Cerebellar nuclear complex (tissue), 1 donor: Measurements from ENCODE around the gene C2CD4C.
"Not testable (repeated sequence)": the region's sequence is repeated elsewhere in the genome, so short reads cannot be mapped to it uniquely, and the experiment has no call there.

ENCODE experiments used
- DNase-seq, 2 experiments: peaks; one replicate each; lab custom pipeline; 2025; lab: John Stamatoyannopoulos, UW

C2CD4C gene

DNA sequence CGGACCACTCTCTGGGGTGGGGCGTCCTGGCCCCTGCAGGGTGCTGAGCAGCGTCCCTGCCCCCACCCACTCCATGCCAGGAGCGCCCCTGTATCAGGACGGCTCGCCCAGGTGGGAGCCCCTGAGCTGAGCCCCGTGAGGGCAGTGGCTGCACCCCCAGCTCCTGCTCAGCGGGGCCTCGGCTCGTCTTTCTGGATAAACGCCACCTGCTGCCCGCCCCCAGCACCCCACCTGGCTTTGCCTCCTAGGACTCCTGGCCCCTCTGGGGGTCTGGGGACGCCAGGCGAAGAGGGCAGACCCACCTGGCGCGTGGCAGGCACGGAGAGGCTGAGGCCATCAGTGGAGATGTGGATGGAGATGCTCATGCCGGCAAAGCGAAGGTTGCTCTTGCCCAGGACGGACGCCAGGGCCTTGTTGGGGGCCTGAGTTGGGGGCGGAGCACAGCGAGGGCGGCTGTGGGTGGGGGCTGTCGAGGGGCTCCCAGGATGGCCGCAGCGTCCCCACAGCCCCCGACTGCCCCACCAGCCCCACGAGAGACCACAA, 29.5 kb upstream of the C2CD4C start:
- DNase-seq = no peak

DNA sequence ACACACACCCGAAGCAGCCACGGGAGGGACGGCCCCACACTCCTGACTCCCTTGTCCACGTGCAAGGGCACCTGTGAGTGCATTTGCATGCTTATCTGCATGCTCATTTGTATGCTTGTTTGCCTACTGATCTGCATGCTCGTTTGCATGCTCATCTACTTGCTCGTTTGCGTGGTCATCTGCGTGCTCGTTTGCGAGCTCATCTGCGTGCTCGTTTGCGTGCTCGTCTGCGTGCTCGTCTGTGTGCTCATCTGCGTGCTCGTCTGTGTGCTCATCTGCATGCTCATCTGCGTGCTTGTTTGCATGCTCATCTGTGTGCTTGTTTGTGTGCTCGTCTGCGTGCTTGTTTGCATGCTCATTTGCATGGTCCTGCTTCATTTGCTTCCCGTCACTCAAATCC, 28.1 kb upstream of the C2CD4C start:
- DNase-seq = no peak

DNA sequence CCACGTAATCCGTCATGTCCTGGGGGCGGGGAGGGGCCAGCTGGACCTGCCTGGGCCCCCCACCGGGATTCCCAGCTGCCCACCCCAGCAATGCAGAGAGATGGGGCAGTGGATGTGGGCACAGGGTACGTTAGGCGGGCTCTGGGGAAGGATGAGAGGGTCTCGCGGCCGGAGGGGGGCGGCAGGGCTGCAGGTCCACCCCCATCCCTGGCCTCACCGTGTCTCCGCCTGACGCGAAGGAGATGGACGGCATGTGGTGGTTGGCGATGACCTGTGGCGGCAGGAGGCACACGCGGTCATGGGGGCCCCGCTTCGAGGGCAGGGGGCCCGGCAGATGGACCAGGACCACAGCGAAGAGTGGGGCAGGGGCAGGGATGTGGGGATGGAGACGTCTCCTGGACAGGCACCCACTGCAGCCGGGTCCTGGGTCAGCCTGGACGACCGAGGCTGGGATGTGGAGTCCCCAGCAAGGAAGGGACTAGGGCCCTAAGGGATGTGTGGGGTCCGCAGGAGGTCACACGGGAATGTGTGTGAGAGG, 27.5 kb upstream of the C2CD4C start:
- no peak for DNase-seq

DNA sequence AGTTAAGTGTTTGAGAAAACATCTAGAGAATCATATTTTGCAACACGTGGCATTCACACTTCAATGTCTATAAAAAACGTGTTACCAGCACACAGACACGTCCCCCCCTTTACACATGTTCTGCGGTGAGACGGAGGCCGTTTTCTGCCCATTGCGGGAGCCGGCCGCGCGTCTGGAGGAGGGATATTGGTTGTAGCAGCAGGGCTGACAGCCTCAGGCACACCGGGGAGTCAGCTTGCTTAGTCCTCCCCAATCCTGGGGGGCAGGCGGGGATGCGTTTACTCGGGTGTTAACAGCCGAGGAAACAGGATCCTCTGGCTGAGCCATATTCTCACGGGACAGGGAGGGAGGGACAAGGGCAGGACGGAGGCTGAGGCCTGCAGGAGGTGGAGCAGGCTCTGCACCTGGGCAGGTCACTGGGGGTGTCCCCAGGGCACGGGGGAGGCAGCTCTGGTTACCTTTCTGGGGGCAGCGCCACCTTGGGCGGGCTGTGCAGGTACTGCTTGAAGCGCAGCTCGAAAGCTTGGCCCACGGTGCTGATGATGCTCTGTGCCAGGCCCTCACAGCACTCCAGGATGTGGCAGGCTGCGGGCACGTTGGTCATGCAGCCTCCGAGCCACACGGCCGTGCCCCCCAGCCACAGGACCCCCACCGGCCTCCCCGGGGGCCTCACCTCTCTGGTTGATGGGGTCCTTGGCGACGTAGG, 26.9 kb upstream of the C2CD4C start:
- DNase-seq = no peak

DNA sequence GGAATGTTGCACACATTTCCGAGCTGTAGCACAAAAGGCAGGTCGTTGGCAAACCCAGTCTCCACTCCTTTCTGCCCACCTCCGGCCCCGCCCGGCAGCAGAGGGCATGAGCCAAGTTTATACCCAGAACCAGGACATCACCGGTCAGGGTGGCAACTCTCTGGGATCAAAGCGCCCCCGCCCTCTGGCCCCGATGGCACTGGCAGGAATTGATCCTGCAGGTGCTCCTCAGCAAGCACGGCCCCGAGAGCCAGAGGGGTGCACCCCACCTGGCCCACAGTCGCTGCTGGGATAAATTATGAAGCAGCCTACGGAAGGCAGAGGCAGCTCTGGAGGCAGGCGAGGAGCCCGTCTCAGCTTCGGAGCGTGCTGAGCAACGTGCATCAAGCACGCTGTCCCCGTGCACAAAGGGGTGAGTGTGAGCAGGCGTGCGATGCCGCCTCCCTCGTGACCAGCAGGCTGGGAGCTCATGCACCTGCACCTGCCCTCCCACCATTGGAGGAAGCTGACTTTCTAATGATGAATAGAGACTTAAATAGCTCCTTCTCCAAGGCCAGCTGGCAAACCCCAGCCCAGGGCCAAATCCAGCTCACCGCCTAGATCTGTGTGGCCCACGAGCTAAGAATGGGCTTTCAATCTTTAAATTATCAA, 26.2 kb upstream of the C2CD4C start:
- no peak for DNase-seq

DNA sequence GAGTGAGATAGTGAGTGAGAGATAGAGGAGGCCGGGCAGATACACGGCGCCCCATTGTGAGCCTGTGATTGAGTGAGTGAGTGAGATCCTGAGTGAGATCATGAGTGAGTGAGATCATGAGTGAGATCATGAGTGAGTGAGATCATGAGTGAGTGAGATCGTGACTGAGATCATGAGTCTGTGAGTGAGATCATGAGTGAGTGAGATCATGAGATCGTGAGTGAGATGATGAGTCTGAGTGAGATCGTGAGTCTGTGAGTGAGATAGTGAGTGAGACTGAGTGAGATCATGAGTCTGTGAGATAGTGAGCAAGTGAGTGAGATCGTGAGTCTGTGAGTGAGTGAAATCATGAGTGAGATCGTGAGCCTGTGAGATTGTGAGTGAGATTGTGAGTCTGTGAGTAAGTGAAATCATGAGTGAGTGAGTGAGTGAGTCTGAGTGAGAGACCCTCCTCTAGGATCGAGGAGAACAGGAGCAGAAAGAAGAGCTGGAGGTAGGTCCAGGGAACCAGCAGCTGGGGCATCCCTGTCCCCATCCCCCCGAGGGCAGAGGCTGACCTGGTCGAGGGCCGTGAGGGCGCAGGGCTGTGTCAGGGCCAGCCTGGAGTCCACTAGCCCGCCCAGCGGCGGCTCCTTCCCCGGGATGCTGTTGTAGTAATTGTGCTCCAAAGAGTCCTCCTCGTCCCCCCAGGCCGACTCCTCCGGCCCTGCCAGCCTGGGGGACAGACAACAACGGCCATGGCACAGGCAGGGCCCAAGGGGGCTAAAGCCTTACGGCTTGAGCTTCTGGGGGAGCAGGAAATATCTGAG, 25.4 kb upstream of the C2CD4C start:
- DNase-seq = no peak

DNA sequence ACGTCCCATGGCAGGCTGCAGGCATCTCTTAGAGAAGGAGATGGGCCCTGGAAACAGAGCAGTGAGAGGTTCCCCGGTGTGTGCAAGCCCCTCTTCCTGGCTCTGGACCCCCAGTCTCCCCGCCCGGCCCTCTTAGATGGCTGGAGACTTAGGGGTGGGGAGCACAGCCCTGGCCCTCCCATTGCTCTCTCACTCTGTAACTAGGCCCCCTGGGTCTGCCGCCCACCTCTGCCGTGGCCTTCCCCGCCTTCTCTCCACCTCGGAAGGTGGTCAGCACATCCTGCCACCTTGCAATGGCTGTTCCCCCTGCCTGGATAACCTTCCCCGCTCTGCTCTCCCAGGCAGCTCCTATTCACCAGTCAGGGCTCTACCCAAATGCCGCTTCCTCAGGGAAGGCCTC, 21.8 kb upstream of the C2CD4C start:
- no peak for DNase-seq

DNA sequence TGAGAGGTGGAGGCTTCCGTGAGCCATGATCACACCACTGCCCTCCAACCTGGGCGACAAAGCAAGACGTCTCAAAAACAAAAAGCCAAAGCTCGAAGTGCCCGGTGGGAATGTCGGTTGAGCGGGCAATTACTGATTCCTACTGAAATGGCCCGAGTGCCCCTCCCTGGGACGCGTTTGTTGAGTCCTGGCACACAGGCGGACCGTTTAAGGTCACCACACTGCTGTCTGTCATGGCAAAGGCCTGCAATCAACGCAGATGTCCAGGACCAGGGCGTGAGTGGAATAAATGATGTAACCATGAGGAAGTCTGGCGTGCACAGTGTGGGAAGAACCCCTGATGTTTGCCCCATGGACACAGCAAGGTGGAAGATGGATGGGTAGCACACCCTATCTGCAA, 19.2 kb upstream of the C2CD4C start:
- DNase-seq = no peak

DNA sequence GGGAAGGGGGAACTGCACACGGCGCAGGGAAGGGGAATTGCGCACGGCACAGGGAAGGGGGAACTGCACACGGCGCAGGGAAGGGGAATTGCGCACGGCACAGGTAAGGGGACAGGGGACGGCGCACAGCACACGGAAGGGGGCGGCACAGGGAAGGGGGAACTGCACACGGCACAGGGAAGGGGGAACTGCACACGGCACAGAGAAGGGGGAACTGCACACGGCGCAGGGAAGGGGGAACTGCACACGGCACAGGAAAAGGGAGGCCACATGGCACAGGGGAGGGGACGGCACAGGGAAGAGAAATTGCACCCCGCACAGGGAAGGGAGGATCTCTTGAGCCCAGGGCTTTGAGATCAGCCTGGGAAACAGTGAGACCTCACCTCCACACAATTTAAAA, 18.7 kb upstream of the C2CD4C start:
- DNase-seq = not testable (repeated sequence)

DNA sequence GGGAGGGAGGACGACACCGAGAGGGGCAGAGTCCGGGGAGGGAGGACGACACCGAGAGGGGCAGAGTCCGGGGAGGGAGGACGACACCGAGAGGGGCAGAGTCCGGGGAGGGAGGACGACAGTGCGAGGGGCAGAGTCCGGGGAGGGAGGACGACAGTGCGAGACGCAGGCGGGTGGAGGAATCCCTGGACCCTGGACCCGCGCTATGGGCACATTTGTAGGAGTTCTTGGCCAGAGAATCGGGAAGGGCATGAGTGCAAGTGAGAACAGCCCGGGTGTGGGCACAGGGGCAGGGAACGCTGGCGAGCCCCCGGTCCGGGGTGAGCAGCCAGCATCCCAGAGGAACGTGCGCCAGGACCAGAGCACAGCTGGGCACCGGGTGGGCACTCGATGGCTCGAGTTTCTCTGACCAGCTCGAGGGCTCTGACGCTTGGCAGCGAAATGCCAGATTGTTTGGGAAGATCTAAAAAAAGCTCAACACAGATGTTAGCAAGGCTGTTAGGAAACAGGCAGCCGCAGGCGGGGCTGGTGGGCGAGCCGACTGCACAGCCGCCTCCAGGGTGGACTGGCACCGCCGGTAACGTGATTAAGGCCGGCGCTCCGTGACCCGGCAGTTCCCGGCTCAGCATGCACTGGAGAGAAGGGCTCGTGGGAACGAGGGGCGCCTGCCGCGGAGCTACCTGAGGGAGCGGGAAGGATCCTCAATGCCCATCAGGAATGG, 17.9 kb upstream of the C2CD4C start:
- DNase-seq = no peak

DNA sequence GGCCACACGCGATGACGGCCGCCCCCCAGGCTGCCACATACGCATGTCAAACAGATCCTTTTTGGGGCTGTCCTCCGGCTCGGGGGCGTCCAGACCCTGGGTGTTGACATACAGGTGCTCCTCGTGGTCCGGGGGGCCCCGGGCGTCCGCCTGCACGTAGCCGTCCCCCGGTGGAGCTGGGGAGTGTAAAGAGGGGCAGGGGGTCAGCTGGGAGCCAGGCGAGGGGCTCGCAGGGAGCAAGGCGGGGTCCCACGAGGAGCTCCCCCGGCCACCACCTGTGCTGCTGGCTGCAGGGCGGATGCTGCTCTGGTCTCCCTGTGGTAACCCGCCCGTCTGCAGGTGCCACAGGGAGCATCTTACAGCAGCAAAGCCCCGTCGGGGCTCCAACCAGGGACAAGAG, 16.1 kb upstream of the C2CD4C start:
- DNase-seq = no peak

DNA sequence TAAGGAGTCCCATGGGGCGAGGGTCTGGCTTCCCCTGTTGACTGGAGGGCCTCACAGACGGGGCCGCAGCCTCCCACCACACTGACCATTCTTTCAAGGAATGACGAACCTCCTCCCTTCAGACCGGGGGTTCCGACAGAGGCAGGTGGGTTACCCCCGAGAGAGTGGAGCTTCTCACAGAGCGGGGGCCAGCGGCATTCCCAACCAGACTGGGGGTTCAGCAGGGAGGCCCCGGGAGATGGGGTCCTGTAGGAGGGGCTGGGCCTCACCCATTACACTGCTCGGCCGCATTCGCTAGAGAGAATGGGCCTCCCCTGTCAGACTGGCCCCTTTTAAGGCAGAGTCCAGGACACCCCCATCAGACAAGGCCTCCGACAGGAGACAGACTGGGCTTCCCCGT, 15.6 kb upstream of the C2CD4C start:
- no peak for DNase-seq

DNA sequence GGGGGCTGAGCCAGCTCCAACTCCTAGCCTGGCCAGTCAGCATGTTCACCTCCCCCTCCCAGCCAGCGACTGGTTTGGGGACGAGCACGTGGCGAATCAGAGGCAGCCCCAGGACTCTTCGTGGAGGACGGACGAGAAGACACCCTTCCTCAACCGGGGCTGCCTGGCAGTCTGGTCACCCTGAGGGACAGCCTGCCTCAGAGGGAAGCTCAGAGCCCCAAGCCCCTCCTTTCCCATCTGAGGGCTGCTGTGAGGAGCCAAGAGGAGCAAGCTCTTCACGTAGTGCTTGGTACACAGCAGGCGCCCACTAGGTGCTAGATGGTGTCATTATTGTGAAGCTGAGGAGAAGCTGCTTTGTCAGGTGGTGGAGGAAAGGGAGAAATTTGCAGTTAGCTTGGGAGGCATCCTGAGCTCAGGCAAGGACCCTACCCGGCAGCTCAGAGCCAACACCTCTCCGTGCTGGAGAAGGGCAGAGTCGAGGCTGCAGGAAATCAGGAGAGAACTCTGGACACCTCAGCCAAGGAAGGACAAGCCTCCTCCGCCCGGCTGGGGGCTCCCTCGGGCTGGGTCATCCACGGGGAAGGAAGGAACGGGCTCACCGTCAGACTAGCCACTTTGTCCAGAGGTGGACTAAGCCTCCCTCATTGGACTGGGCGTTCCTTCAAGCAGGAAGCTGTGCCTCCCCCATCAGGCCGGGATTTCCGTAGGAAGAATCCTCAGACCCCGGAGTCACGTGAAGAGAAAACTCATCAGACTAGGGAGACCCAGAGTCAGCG, 14.9 kb upstream of the C2CD4C start:
- DNase-seq = no peak

DNA sequence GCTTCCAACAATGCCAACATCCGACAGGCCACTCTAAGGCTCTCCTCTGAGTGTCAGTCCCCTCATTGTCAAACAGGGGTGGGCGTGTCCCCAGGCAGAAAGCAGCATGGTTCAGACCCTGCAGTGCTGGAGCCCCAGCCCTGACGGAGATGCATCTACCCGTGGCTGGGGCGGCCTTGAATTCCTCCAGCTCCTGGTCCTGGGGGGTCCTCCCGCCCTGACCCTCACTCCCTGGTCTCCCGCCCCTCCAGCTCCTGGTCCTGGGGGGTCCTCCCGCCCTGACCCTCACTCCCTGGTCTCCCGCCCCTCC, 13.9 kb upstream of the C2CD4C start:
- DNase-seq = not testable (repeated sequence)

DNA sequence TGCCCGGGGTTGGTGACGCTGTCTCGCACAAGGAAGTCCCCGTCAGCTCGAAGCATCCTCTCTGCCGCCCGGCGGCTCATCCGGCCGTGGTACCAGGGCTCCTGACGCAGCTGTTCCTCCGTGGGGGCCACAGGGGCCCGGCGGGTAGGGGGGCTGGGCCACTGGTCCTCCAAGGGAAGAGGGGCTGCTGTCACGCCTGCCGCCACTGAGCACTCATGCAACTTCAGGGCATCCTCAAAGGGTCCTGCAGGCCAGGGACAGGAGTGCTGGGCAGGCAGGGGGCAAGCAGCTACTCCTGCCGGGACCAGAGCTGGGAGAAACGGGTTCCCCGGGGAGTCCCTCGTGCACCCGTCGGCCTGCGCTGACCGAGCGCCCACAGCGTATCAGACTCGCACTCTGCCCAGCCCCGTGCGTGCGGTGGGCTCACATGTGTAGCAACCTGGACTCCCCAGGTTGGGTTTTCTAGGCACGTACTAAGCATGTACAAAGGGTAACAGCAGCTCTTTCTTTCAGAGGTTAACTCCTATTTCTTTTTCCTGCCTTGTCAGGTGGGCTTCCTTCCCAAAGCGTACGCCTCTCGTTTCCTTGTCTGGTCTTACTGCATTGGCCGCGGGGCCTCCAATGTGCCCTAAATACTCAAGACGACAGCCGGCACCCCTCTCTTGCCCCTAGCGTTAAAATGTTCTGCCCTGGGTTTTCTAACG, 13.4 kb upstream of the C2CD4C start:
- no peak for DNase-seq

DNA sequence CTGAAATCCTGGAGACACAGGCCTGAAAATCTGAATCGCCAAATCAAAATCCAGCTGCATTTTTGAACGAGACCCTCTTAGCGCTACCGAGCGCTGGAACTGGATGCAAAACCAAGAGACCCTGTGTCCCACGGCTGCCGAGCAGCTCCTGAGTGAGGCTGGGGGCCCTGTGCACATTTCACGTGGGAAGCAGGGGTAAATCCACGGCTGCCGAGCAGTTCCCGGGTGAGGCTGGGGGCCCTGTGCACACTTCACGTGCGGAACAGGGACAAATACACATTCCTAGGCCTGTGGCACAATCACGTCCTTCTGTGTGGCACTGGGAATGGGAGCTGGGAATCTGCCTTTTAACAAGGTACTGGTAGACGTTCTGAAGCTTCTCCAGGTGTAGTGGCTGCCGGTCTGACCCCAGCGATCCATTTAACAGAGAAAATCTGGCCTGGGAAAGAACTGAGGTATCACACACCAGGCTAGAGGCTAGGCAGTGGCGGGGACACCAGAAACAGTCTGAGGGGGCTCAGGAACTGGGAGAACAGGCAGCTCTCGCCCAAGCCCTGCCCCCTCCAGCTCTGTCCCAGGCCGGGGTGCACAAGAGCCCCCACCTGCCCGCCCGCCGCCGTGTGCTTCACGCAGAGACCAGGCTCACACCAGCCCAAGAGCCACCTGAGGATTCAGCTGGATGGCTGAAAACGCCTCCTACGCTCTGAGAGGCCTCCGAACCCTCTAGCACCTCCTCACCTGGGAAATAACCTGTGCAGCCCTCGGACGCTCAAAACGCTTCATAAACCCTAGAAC, 11.0 kb upstream of the C2CD4C start:
- DNase-seq = no peak

DNA sequence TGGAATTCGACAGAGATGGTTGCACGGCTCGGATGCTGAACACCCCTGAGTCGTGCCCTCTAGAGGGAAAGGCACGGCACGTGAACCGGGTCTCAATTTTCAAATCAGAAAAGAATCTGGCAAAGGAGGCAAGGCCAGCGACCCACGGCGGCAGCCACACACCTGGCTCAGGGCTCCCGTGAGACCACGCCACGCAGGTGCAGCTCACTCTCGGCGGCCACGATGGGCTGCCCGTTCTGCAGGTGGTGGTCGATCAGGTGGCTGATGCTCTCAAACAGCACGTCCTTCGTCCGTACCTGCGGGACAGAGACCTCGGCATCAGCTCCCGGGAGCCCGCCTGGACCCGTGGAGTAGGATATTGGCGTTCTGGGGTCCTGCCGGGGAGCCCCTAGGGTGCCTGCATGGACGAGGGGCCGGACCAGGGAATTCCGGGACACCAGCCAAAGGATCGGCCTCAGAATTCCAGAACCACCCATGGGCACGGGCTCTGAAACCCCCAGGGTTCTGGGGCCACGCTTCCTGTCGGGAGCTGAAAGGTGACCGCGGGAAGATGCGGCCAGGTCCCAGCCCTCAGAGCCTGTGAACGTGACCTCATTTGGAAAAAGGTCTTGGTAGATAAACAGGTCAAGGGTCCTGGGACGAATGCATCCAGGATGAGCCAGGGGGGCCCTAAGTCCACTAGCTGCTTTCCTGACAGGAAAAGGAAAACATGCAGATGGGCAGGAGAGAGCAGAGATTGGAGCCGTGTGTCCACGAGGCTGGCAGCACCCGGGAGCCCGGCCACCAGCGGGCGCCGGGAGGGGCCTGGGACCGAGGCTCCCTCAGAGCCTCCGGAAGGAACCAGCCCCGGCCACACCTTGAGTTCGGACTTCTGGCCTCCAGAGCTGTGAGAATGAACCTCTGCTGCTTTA, 10.1 kb upstream of the C2CD4C start:
- DNase-seq = no peak

DNA sequence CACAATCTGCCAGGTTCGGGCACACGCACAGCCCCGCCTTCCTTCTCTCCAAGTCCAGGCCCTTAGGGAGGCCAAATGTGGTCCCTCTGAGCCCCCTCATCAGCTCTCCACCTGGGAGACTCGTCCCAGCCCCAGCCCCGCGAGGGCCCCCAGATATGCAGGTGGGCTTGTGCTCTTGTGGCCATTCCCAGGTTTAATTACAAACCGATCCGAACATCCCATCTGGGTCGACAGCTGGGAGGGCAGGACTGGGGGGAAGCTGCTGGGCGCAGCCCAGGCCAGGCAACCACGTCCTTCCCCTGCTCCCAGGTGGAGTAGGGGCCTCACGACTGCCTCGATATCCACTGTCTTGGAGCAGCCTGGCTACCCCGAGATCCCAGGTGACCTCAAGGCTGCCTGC, 7.5 kb upstream of the C2CD4C start:
- DNase-seq = no peak

DNA sequence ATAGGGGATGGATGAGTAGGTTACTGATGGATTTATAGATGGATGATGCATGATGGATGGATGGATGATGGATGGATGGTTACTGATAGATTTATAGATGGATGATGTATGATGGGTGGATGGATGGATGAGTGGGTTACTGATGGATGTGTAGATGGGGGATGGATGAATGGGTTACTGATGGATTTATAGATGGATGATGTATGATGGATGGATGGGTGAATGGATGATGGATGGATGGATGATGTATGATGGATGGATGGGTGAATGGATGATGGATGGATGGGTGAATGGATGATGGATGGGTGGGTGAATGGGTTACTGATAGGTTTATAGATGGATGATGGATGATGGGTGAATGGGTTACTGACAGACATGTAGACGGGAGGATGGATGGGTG, 6.3 kb upstream of the C2CD4C start:
- DNase-seq = no peak
